ENCODE results near the gene GMDS. TPM values are rescaled to one million over a fixed set of nuclear protein-coding genes. Genes with fewer than 3 reads are reported as not detected.

Gene GMDS
- total and polyA plus RNA-seq, 2 donors (not counting 3 experiments of a cell fraction or from before 2014, with no cell fraction given): 9.8 to 23.5 TPM

DNA sequence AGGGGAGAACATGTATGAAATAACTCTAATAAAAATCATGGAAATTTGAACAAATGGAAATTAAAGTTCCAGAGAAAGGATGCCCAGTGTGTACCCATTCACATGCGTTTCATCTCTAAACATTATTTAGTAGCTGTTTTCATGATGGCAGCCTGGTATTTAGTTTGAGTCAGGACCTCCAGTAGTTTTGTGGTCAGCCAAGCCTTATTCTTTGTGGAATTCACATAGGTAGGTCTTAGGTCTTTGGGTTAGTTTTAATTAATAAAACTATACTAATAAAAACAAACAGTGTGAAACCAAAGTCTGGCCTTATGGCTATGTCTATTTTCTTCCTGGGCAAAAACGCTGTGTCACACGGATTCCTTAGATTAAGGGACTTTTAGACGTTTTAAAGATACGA, 497.9 kb downstream of the GMDS start:
- Histone ChIP-seq H3K36me3 (ENCODE audit: control insufficient read depth in 2 of 2, extremely low read depth in 1 of 2, insufficient read depth in 2 of 2, low read length in 2 of 2) (no peaks in the 10 kb centered on the region), H3K9me1 (replicated peaks; ENCODE audit: control insufficient read depth, extremely low read depth, insufficient read depth, low read length) (no peaks in the 10 kb centered on the region), H4K20me1 (replicated peaks; ENCODE audit: control insufficient read depth, extremely low read depth, insufficient read depth, low read length) (no peaks in the 10 kb centered on the region), H3K4me1 (ENCODE audit: control insufficient read depth, extremely low read depth, insufficient read depth, low read length) (peaks cover 7% of the 10 kb centered on the region), H2AFZ (ENCODE audit: low read depth, low read length) (no peak overlapping the region), H3K79me2 (ENCODE audit: control insufficient read depth, insufficient read depth, low read length) (no peaks in the 10 kb centered on the region), H3K27me3 (ENCODE audit: control insufficient read depth in 2 of 2, insufficient read depth in 2 of 2, low read length in 2 of 2) (no peaks in the 10 kb centered on the region), H3K4me2 (ENCODE audit: insufficient read depth, low read length) (no peak overlapping the region), H3K9me3 (replicated peaks; ENCODE audit: control insufficient read depth, insufficient read depth, low read length) (no peaks in the 10 kb centered on the region), H3K4me3 (replicated peaks in 1 of 3; ENCODE audit: insufficient read depth in 1 of 3, low read depth in 1 of 3, low read length in 3 of 3) (no peak overlapping the region), H3K9ac (replicated peaks; ENCODE audit: extremely low read depth, insufficient read depth, low read length) (no peak overlapping the region), H3K27ac (ENCODE audit: insufficient read depth, low read depth, low read length) (no peak overlapping the region)
- intact Hi-C loops (cut with micrococcal nuclease) (no loop called here), dilution Hi-C loops (cut with MboI; ENCODE audit: extremely low pct_ligation_motif_present, low sequenced_read_pairs) (no loop called here)
- ChIA-PET CTCF (interaction anchor here (0.7 to 1.0 kb wide), 2 partner anchors 61 to 357 kb away, joined by 3 read pairs; no protein-coding TSS in a partner anchor), POLR2A (no interaction called here)
- FAIRE-seq (peak; percentile 31), DNase-seq (ENCODE audit: low read depth, low spot score) (no peak)
- TF ChIP-seq MYC (IDR thresholded peaks at IDR 0.05; ENCODE audit: low read depth, low read length) (no peak), POLR2A (IDR thresholded peaks at IDR 0.05; ENCODE audit: low read depth, low read length) (no peak), FOS (IDR thresholded peaks at IDR 0.05; ENCODE audit: borderline replicate concordance, insufficient read depth, low read length) (no peak), POLR2AphosphoS5 (IDR thresholded peaks at IDR 0.05; ENCODE audit: insufficient read depth, low read depth, low read length) (no peak), MAX (IDR thresholded peaks at IDR 0.05; ENCODE audit: insufficient read depth, insufficient read length) (no peak), JUN (IDR thresholded peaks at IDR 0.05; ENCODE audit: borderline replicate concordance, insufficient read depth, insufficient read length, low read depth) (no peak), EZH2 (IDR thresholded peaks at IDR 0.05; ENCODE audit: borderline replicate concordance, low read depth, low read length, severe bottlenecking) (no peak), GATA2 (IDR thresholded peaks at IDR 0.05; ENCODE audit: insufficient read depth, insufficient read length, low read depth, low read length) (no peak)
- TF ChIP-seq, protein P1, sequence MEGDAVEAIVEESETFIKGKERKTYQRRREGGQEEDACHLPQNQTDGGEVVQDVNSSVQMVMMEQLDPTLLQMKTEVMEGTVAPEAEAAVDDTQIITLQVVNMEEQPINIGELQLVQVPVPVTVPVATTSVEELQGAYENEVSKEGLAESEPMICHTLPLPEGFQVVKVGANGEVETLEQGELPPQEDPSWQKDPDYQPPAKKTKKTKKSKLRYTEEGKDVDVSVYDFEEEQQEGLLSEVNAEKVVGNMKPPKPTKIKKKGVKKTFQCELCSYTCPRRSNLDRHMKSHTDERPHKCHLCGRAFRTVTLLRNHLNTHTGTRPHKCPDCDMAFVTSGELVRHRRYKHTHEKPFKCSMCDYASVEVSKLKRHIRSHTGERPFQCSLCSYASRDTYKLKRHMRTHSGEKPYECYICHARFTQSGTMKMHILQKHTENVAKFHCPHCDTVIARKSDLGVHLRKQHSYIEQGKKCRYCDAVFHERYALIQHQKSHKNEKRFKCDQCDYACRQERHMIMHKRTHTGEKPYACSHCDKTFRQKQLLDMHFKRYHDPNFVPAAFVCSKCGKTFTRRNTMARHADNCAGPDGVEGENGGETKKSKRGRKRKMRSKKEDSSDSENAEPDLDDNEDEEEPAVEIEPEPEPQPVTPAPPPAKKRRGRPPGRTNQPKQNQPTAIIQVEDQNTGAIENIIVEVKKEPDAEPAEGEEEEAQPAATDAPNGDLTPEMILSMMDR (IDR thresholded peaks at IDR 0.05; ENCODE audit: extremely low read depth in 1 of 2, insufficient read depth in 1 of 2, low read depth in 1 of 2, low read length in 2 of 2): no peak
- BruUV-seq (replicated peaks): no TSS peak

All from endothelial cell of umbilical vein (primary cell).